Smooth muscle cell (in vitro differentiated cells): ENCODE data around the gene FILIP1. TPM values are rescaled to one million over a fixed set of nuclear protein-coding genes. Genes with fewer than 3 reads are reported as not detected.

Experiments
- DNase-seq: peaks from one replicate; lab custom pipeline; 2025; ENCODE audit not compliant: unreplicated experiment; lab: John Stamatoyannopoulos, UW
- H2AFZ ChIP-seq: fragments of 200-600 bp; sonication (generic); 2 replicates; pipeline ENCODE4 v1.6.0; 2016; ENCODE audit warnings: antibody characterized with exemption, low read depth, mild to moderate bottlenecking
- H3F3A ChIP-seq: fragments of 200-600 bp; sonication (generic); 2 replicates; pipeline ENCODE4 v1.6.0; 2017; ENCODE audit warnings: antibody characterized with exemption, low read depth
- H3K27ac ChIP-seq: fragments of 200-600 bp; sonication (generic); 2 replicates; pipeline ENCODE4 v1.5.1; 2016; ENCODE audit warnings: low read depth, mild to moderate bottlenecking
- H3K27me3 ChIP-seq: fragments of 200-600 bp; sonication (generic); 2 replicates; pipeline ENCODE4 v1.6.1; 2016; ENCODE audit warnings: low read depth, mild to moderate bottlenecking
- H3K36me3 ChIP-seq: fragments of 200-600 bp; sonication (generic); 2 replicates; pipeline ENCODE4 v1.5.1; 2016; ENCODE audit warnings: low read depth
- H3K4me1 ChIP-seq: fragments of 200-600 bp; sonication (generic); 2 replicates; pipeline ENCODE4 v1.5.1; 2016; ENCODE audit warnings: low read depth
- H3K4me2 ChIP-seq: fragments of 200-600 bp; sonication (generic); 2 replicates; pipeline ENCODE4 v1.6.0; 2016; ENCODE audit warnings: mild to moderate bottlenecking
- H3K4me3 ChIP-seq: fragments of 200-600 bp; sonication (generic); 2 replicates; pipeline ENCODE4 v1.5.1; 2016; ENCODE audit warnings: mild to moderate bottlenecking
- H3K79me2 ChIP-seq: fragments of 200-600 bp; sonication (generic); 2 replicates; pipeline ENCODE4 v1.6.0; 2016; ENCODE audit warnings: low read depth, mild to moderate bottlenecking
- H3K9ac ChIP-seq: fragments of 200-600 bp; sonication (generic); 2 replicates; pipeline ENCODE4 v1.6.0; 2016; ENCODE audit warnings: low read depth
- H3K9me3 ChIP-seq: fragments of 200-600 bp; sonication (generic); replicated peaks from 2 replicates; pipeline ENCODE4 v1.5.1; 2016; ENCODE audit warnings: low read depth
- H4K20me1 ChIP-seq: fragments of 200-600 bp; sonication (generic); 2 replicates; pipeline ENCODE4 v1.6.0; 2016; ENCODE audit warnings: low read depth
- CTCF ChIP-seq: fragments of 200-600 bp; sonication (generic); IDR thresholded peaks from 2 replicates; pipeline ENCODE4 v1.5.1; 2017; ENCODE audit warnings: borderline replicate concordance, mild to moderate bottlenecking, antibody characterized with exemption; ENCODE audit not compliant: insufficient read depth, poor library complexity, severe bottlenecking
- WGBS: methylation state at CpG from one replicate; pipeline ENCODE4 v1.1.7; 2016; ENCODE audit warnings: low lambda C conversion rate; 5-methylcytosine and 5-hydroxymethylcytosine counted together
- polyA plus RNA-seq: library from polyadenylated mRNA; unstranded; fragments of >200 nt; fragmentation: Nextera tagmentation; extraction: Ambion mirVana; gene quantifications from 2 replicates; pipeline ENCODE4 v1.2.1, GENCODE V29; 2016
- total RNA-seq: library from RNA; depleted of rRNA; stranded (reverse); fragments of >200 nt; gene quantifications from 2 replicates; pipeline ENCODE4 v1.2.3, GENCODE V29; 2014

Gene FILIP1
- total and polyA plus RNA-seq, 2 experiments from 2014 or later: 3.0 to 3.5 TPM

- DNase-seq: no peak
- no peaks in the 10 kb centered on the region for H3K79me2 ChIP-seq
- H3K27me3 ChIP-seq: no peaks in the 10 kb centered on the region
- peaks cover 17% of the 10 kb centered on the region for H3K4me1 ChIP-seq
- peaks cover 3% of the 10 kb centered on the region for H3F3A ChIP-seq
- no peak overlapping the region for H2AFZ ChIP-seq
- 95% methylated on average over 3 of the region's 3 CpGs for WGBS
- H3K9me3 ChIP-seq: no peaks in the 10 kb centered on the region
- no peak for TF ChIP-seq CTCF
- H4K20me1 ChIP-seq: no peaks in the 10 kb centered on the region
- H3K36me3 ChIP-seq: no peaks in the 10 kb centered on the region
- H3K4me3 ChIP-seq: no peak overlapping the region
- H3K4me2 ChIP-seq: no peak overlapping the region
- H3K27ac ChIP-seq: no peak overlapping the region
- H3K9ac ChIP-seq: no peak overlapping the region
Measured at GRCh38 chr6:75497994-75498393, 4.4 kb upstream of the FILIP1 start.

GRCh38 chr6:75495011-75495410 lies 1.4 kb upstream of the FILIP1 start:
- no peaks in the 10 kb centered on the region for H3K36me3 ChIP-seq
- H3K79me2 ChIP-seq: peaks cover 25% of the 10 kb centered on the region
- TF ChIP-seq CTCF: no peak
- 80% methylated on average over 1 of the region's 1 CpG for WGBS
- no peaks in the 10 kb centered on the region for H4K20me1 ChIP-seq
- H3K27ac ChIP-seq: no peak overlapping the region
- H2AFZ ChIP-seq: no peak overlapping the region
- H3K9ac ChIP-seq: no peak overlapping the region
- H3F3A ChIP-seq: peaks cover 3% of the 10 kb centered on the region
- H3K4me1 ChIP-seq: peaks cover 23% of the 10 kb centered on the region
- no peak overlapping the region for H3K4me2 ChIP-seq
- no peaks in the 10 kb centered on the region for H3K27me3 ChIP-seq
- H3K9me3 ChIP-seq: no peaks in the 10 kb centered on the region
- no peak for DNase-seq
- no peak overlapping the region for H3K4me3 ChIP-seq

GRCh38 chr6:75494290-75494689 lies 690 bp upstream of the FILIP1 start:
- no peaks in the 10 kb centered on the region for H3K27me3 ChIP-seq
- TF ChIP-seq CTCF: no peak
- no peak overlapping the region for H3K9ac ChIP-seq
- no peaks in the 10 kb centered on the region for H4K20me1 ChIP-seq
- H3K9me3 ChIP-seq: no peaks in the 10 kb centered on the region
- peaks cover 23% of the 10 kb centered on the region for H3K4me1 ChIP-seq
- H3K79me2 ChIP-seq: peaks cover 30% of the 10 kb centered on the region
- H3K4me2 ChIP-seq: peak overlapping the region; percentile 87
- H3K27ac ChIP-seq: peak overlapping the region; percentile 80
- no peak for DNase-seq
- peaks cover 3% of the 10 kb centered on the region for H3F3A ChIP-seq
- peak overlapping the region; percentile 99 for H2AFZ ChIP-seq
- peak overlapping the region; percentile 56 for H3K4me3 ChIP-seq
- WGBS: 67% methylated on average over 4 of the region's 4 CpGs
- no peaks in the 10 kb centered on the region for H3K36me3 ChIP-seq

GRCh38 chr6:75492386-75493153 lies 1.0 kb downstream of the FILIP1 start:
- Histone ChIP-seq H3K9me3 (no peaks in the 10 kb centered on the region), H3K27me3 (no peaks in the 10 kb centered on the region), H3K79me2 (peaks cover 30% of the 10 kb centered on the region), H3K4me2 (peak overlapping the region; percentile 87), H3K27ac (peak overlapping the region; percentile 80), H3K4me3 (peak overlapping the region; percentile 56), H3K9ac (peak overlapping the region; percentile 72), H2AFZ (peak overlapping the region; percentile 99), H3K4me1 (peaks cover 37% of the 10 kb centered on the region), H3K36me3 (no peaks in the 10 kb centered on the region), H4K20me1 (no peaks in the 10 kb centered on the region), H3F3A (peaks cover 10% of the 10 kb centered on the region)
- DNase-seq: no peak
- 75% methylated on average over 3 of the region's 3 CpGs for WGBS
- TF ChIP-seq CTCF: no peak
